DND-41 (cell line): ENCODE data around the gene SCAI.

Experiments used
- ATAC-seq: fragments of 200-7000 bp; cut with Tn5 transposase; 3 replicates; pipeline ENCODE4 v1.9.1; 2021; ENCODE audit warnings: low read depth; ENCODE audit not compliant: insufficient read depth
- DNase-seq: peaks from one replicate; pipeline ENCODE4 v3.0.0-alpha.2; 2020
- H2AFZ ChIP-seq: 2 replicates; pipeline ENCODE4 v1.6.0; 2012; ENCODE audit warnings: low read depth, low read length
- H3K27ac ChIP-seq: 2 replicates; pipeline ENCODE4 v1.5.1; 2012; ENCODE audit warnings: low read length, inconsistent platforms
- H3K27me3 ChIP-seq: fragments of 200-600 bp; sonication (generic); 2 replicates; pipeline ENCODE4 v1.6.0; 2012; ENCODE audit warnings: low read length, mild to moderate bottlenecking, inconsistent platforms; ENCODE audit not compliant: insufficient read depth, poor library complexity
- H3K36me3 ChIP-seq: 2 replicates; pipeline ENCODE4 v1.5.1; 2012; ENCODE audit warnings: low read length, inconsistent platforms; ENCODE audit not compliant: insufficient read depth
- H3K4me1 ChIP-seq: 2 replicates; pipeline ENCODE4 v1.5.1; 2012; ENCODE audit warnings: mild to moderate bottlenecking, low read length; ENCODE audit not compliant: insufficient read depth
- H3K4me2 ChIP-seq: 2 replicates; pipeline ENCODE4 v1.6.0; 2012; ENCODE audit warnings: mild to moderate bottlenecking, moderate library complexity, low read length, inconsistent platforms; ENCODE audit not compliant: insufficient read depth
- H3K4me3 ChIP-seq, 2 experiments: fragments of 200-600 bp in 1 of 2; shearing (Covaris generic) in 1 of 2; 2 replicates each; pipeline ENCODE4 v1.5.1; 2012 to 2016; ENCODE audit warnings: inconsistent platforms in 2 of 2, low read length in 2 of 2, mild to moderate bottlenecking in 2 of 2, low read depth in 1 of 2, moderate library complexity in 1 of 2
- H3K79me2 ChIP-seq: 2 replicates; pipeline ENCODE4 v1.6.0; 2012; ENCODE audit warnings: low read length, inconsistent platforms; ENCODE audit not compliant: insufficient read depth
- H3K9ac ChIP-seq: 2 replicates; pipeline ENCODE4 v1.6.0; 2012; ENCODE audit warnings: low read depth, mild to moderate bottlenecking, inconsistent platforms, low read length, moderate library complexity
- H3K9me3 ChIP-seq: 2 replicates; pipeline ENCODE4 v1.5.1; 2012; ENCODE audit warnings: low read length, moderate library complexity, mild to moderate bottlenecking, inconsistent platforms; ENCODE audit not compliant: insufficient read depth, severe bottlenecking
- H4K20me1 ChIP-seq: 2 replicates; pipeline ENCODE4 v1.6.0; 2012; ENCODE audit warnings: low read length; ENCODE audit not compliant: insufficient read depth
- EZH2 ChIP-seq: IDR thresholded peaks from 3 replicates; pipeline ENCODE4 v1.6.1; 2012; ENCODE audit warnings: borderline replicate concordance, low read depth, mild to moderate bottlenecking, moderate library complexity, low read length, inconsistent platforms; ENCODE audit not compliant: severe bottlenecking
- TF ChIP-seq, protein P1 (sequence below): IDR thresholded peaks from 2 replicates; pipeline ENCODE4 v1.5.1; 2012; ENCODE audit warnings: borderline replicate concordance, low read length, moderate library complexity, mild to moderate bottlenecking; ENCODE audit not compliant: poor library complexity, severe bottlenecking; ENCODE audit errors: extremely low read depth

Gene SCAI

GRCh38 chr9:124947727-124948391 is 195.5 kb downstream of the SCAI start:
- peaks cover 7% of the 10 kb centered on the region; the same call in 1 of the 2 replicates for H3K36me3 ChIP-seq
- H3K27ac ChIP-seq, result no peak overlapping the region
- no peak overlapping the region for H3K4me2 ChIP-seq
- no peak for ATAC-seq
- H3K4me1 ChIP-seq, result peaks cover under 1% of the 10 kb centered on the region; the same call in 1 of the 2 replicates
- H2AFZ ChIP-seq, result no peak overlapping the region
- H3K4me3 ChIP-seq, result no peak overlapping the region
- H3K9ac ChIP-seq, result no peak overlapping the region
- no peaks in the 10 kb centered on the region for H3K27me3 ChIP-seq
- no peak for DNase-seq
- no peaks in the 10 kb centered on the region for H3K9me3 ChIP-seq
- TF ChIP-seq, protein P1, sequence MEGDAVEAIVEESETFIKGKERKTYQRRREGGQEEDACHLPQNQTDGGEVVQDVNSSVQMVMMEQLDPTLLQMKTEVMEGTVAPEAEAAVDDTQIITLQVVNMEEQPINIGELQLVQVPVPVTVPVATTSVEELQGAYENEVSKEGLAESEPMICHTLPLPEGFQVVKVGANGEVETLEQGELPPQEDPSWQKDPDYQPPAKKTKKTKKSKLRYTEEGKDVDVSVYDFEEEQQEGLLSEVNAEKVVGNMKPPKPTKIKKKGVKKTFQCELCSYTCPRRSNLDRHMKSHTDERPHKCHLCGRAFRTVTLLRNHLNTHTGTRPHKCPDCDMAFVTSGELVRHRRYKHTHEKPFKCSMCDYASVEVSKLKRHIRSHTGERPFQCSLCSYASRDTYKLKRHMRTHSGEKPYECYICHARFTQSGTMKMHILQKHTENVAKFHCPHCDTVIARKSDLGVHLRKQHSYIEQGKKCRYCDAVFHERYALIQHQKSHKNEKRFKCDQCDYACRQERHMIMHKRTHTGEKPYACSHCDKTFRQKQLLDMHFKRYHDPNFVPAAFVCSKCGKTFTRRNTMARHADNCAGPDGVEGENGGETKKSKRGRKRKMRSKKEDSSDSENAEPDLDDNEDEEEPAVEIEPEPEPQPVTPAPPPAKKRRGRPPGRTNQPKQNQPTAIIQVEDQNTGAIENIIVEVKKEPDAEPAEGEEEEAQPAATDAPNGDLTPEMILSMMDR, result no peak
- TF ChIP-seq EZH2, result no peak
- no peaks in the 10 kb centered on the region for H4K20me1 ChIP-seq
- no peaks in the 10 kb centered on the region for H3K79me2 ChIP-seq

DNA sequence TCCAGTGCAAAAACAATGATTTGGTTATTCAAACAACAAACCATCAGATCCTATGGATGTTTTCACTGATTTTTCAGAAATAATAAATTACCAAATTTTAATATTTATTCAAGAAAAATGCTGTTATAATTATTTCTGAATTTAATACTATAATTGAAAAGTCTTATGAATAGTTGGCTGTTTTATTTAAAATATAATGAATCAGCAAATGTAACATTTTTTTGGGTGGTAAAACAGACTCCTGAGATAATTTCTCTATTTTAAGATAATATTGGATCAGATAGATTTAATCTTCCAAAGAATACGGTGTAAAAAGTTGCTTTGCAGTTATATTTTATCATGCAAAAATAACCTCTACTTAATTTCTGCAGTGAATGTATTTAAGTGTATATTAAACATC is 197.2 kb downstream of the SCAI start:
- Histone ChIP-seq H3K36me3 (peaks cover 7% of the 10 kb centered on the region; the same call in 1 of the 2 replicates), H3K4me1 (peaks cover 11% of the 10 kb centered on the region), H4K20me1 (no peaks in the 10 kb centered on the region), H2AFZ (no peak overlapping the region), H3K4me3 (no peak overlapping the region), H3K9ac (no peak overlapping the region), H3K27ac (no peak overlapping the region), H3K27me3 (no peaks in the 10 kb centered on the region), H3K4me2 (no peak overlapping the region), H3K79me2 (peaks cover 13% of the 10 kb centered on the region), H3K9me3 (no peaks in the 10 kb centered on the region)
- TF ChIP-seq EZH2, result no peak
- TF ChIP-seq, protein P1, result no peak
- DNase-seq, result no peak
- no peak for ATAC-seq

DNA sequence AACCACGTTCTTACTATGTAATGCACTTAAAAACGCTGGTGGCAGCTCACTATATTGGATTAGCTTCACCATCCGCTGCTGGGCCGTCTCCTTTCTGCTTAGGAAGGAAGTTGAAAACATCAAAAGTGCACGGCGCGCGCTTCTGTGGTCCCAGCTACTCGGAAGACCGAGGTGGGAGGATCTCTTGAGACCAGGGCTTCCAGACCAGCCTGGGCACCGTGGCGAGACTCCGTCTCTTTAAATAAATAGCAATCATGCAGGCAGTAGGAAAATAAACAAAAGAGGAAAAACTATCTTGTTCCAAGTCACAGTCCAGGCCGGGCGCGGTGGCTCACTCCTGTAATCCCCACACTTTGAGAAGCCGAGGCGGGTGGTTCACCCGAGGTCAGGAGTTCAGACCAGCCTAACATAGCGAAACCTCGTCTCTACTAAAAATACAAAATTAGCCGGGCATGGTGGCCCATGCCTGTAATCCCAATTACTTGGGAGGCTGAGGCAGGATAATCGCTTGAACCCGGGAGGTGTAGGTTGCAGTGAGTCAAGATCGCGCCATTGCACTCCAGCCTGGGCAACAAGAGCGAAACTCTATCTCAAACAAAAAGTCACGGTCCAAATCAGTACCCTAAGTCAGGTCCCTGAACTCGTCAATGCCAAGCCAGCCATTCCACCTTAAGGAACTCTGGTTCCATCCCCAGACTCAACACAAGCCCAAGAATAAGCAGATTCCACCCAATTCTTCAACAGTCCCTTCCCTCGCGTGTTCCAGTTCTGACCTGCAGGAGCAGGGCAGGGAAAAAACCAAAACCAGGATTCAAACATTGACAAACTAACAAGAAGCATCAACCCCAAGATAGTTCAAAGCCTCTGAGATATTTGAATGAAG is 201.4 kb downstream of the SCAI start:
- H3K9ac ChIP-seq, result peak overlapping the region; percentile 95
- peaks cover 32% of the 10 kb centered on the region for H3K4me1 ChIP-seq
- no peak for TF ChIP-seq EZH2
- TF ChIP-seq, protein P1, result peak; percentile 1
- H3K27me3 ChIP-seq, result no peaks in the 10 kb centered on the region
- H3K4me3 ChIP-seq, result peak overlapping the region; percentile 90 to 91
- H4K20me1 ChIP-seq, result no peaks in the 10 kb centered on the region
- DNase-seq, result peak; percentile 83
- peak overlapping the region; percentile 93 for H3K4me2 ChIP-seq
- peaks cover 4% of the 10 kb centered on the region for H3K36me3 ChIP-seq
- H3K9me3 ChIP-seq, result no peaks in the 10 kb centered on the region
- H2AFZ ChIP-seq, result peak overlapping the region; percentile 93
- ATAC-seq, result peak; percentile 73
- H3K27ac ChIP-seq, result peak overlapping the region; percentile 98
- H3K79me2 ChIP-seq, result peaks cover 26% of the 10 kb centered on the region
